HepG2 (cell line): ENCODE results near the gene OPRL1. TPM values are rescaled to one million over a fixed set of nuclear protein-coding genes. Genes with fewer than 3 reads are reported as not detected.

ENCODE experiments used
- ATAD3A ChIP-seq: sonication (generic); formaldehyde crosslinking; IDR thresholded peaks from 2 replicates; pipeline ENCODE4 v1.4.0; 2020; ENCODE audit warnings: missing genetic modification reagents
- DNMT3B ChIP-seq: conservative IDR thresholded peaks from 2 replicates; pipeline ENCODE4 v1.6.1; 2016; ENCODE audit warnings: missing biosample characterization, control low read depth
- EHMT2 ChIP-seq: fragments of 200-600 bp; sonication (generic); IDR thresholded peaks from 2 replicates; pipeline ENCODE4 v1.7.0; 2017; ENCODE audit warnings: antibody characterized with exemption, low read depth, low read length, borderline replicate concordance
- FOSL2 ChIP-seq: sonication (generic); formaldehyde crosslinking; IDR thresholded peaks from 2 replicates; pipeline ENCODE4 v1.4.0; 2020; ENCODE audit warnings: missing genetic modification reagents
- GPN1 ChIP-seq: sonication (generic); formaldehyde crosslinking; IDR thresholded peaks from 2 replicates; pipeline ENCODE4 v1.5.1; 2020; ENCODE audit warnings: missing genetic modification reagents, borderline replicate concordance
- HNF4A ChIP-seq: sonication (generic); formaldehyde crosslinking; IDR thresholded peaks from 2 replicates; pipeline ENCODE4 v1.4.0; 2020; ENCODE audit warnings: missing genetic modification reagents
- KLF6 ChIP-seq: IDR thresholded peaks from 2 replicates; pipeline ENCODE4 v1.8.0; 2016; ENCODE audit warnings: missing biosample characterization, missing genetic modification reagents
- MYC ChIP-seq: sonication (generic); formaldehyde crosslinking; IDR thresholded peaks from 2 replicates; pipeline ENCODE4 v1.9.0; 2021; ENCODE audit warnings: missing genetic modification reagents, borderline replicate concordance
- SPEN ChIP-seq: sonication (generic); formaldehyde crosslinking; IDR thresholded peaks from 2 replicates; pipeline ENCODE4 v1.5.1; 2020; ENCODE audit warnings: low read depth, mild to moderate bottlenecking, missing genetic modification reagents
- TARDBP ChIP-seq: sonication (generic); formaldehyde crosslinking; IDR thresholded peaks from 2 replicates; pipeline ENCODE4 v1.8.0; 2022; ENCODE audit warnings: mild to moderate bottlenecking, missing genetic modification reagents
- ZBTB42 ChIP-seq: sonication (generic); formaldehyde crosslinking; IDR thresholded peaks from 2 replicates; pipeline ENCODE4 v1.5.0; 2020; ENCODE audit warnings: mild to moderate bottlenecking, missing genetic modification reagents
- ZMYM2 ChIP-seq: sonication (generic); formaldehyde crosslinking; IDR thresholded peaks from 2 replicates; pipeline ENCODE4 v1.8.0; 2022; ENCODE audit warnings: mild to moderate bottlenecking, missing genetic modification reagents
- ZNF256 ChIP-seq: sonication (generic); formaldehyde crosslinking; conservative IDR thresholded peaks from 2 replicates; pipeline ENCODE4 v1.4.0; 2020; ENCODE audit warnings: missing genetic modification reagents
- ZNF326 ChIP-seq: sonication (generic); formaldehyde crosslinking; IDR thresholded peaks from 2 replicates; pipeline ENCODE4 v1.4.0; 2020; ENCODE audit warnings: missing genetic modification reagents, borderline replicate concordance
- ZNF34 ChIP-seq: sonication (generic); formaldehyde crosslinking; IDR thresholded peaks from 2 replicates; pipeline ENCODE4 v1.4.0; 2020; ENCODE audit warnings: mild to moderate bottlenecking, missing genetic modification reagents, borderline replicate concordance
- ZNF549 ChIP-seq: sonication (generic); formaldehyde crosslinking; IDR thresholded peaks from 2 replicates; pipeline ENCODE4 v1.5.0; 2020; ENCODE audit warnings: missing genetic modification reagents
- ZNF562 ChIP-seq: sonication (generic); formaldehyde crosslinking; IDR thresholded peaks from 2 replicates; pipeline ENCODE4 v1.8.0; 2022; ENCODE audit warnings: missing genetic modification reagents, borderline replicate concordance
- ZNF576 ChIP-seq: sonication (generic); formaldehyde crosslinking; IDR thresholded peaks from 2 replicates; pipeline ENCODE4 v1.4.0; 2020; ENCODE audit warnings: mild to moderate bottlenecking, missing genetic modification reagents
- ZNF609 ChIP-seq: sonication (generic); formaldehyde crosslinking; IDR thresholded peaks from 2 replicates; pipeline ENCODE4 v1.4.0; 2020; ENCODE audit warnings: mild to moderate bottlenecking, missing genetic modification reagents, borderline replicate concordance
- ZNF761 ChIP-seq: sonication (generic); formaldehyde crosslinking; conservative IDR thresholded peaks from 2 replicates; pipeline ENCODE4 v1.4.0; 2020; ENCODE audit warnings: mild to moderate bottlenecking, missing genetic modification reagents
- ZNF878 ChIP-seq: sonication (generic); formaldehyde crosslinking; IDR thresholded peaks from 2 replicates; pipeline ENCODE4 v1.8.1; 2023; ENCODE audit warnings: mild to moderate bottlenecking, missing genetic modification reagents, moderate library complexity
- polyA plus RNA-seq, 8 experiments: library from polyadenylated mRNA; depleted of rRNA in 3 of 8; stranded (reverse) in 7 of 8; unstranded in 1 of 8; fragments of >200 nt; fragmentation: Illumina TruSeq in 4 of 8; extraction: Trizol in 4 of 8; gene quantifications; 2 replicates each; pipeline versions ENCODE4 v1.2.1 to v1.2.3, GENCODE V29; 2011 to 2016; ENCODE audit warnings: low read depth in 4 of 8, missing spikeins in 1 of 8, mixed read lengths in 1 of 8; ENCODE audit not compliant: insufficient read depth in 1 of 8
- total RNA-seq, 5 experiments: library from RNA; depleted of rRNA; stranded (reverse); fragments of >200 nt; fragmentation: Illumina TruSeq; extraction: Trizol; gene quantifications; 2 replicates each; pipeline ENCODE4 v1.2.3, GENCODE V29; 2016; ENCODE audit warnings: low read depth in 1 of 5
- TF ChIP-seq, protein P1 (sequence below): sonication (generic); formaldehyde crosslinking; IDR thresholded peaks from 2 replicates; pipeline ENCODE4 v1.8.0; 2022; ENCODE audit warnings: mild to moderate bottlenecking, missing genetic modification reagents, moderate library complexity
- TF ChIP-seq, protein P2 (sequence below): fragments of 450-650 bp; IDR thresholded peaks from 2 replicates; pipeline ENCODE4 v1.6.1; 2017

Gene OPRL1
- total and polyA plus RNA-seq, 2 of the 13 experiments (the other 11 are each of a cell fraction or from before 2014, with no cell fraction given), result 0.35 to 0.71 TPM

DNA sequence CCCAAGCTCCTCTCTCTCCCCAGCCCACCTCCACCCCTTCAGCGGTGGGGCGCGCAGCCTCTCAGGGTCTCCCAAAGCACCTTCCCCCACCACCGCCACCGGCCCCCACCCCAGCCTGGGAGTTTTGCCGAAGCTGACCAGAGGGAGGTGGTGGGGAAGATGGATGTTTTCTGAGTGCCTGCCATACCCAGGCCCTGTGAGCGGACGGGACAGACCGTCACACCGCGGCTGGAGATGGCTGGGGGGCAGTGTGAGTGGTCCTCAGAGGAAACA, 38.2 kb upstream of the OPRL1 start (continued):
- TF ChIP-seq ZNF576, result no peak
- TF ChIP-seq ZNF609 (CRISPR knock-in tag), result no peak
- TF ChIP-seq ZNF761 (CRISPR knock-in tag), result 0 out of 2 replicates have a peak, but pooled peaks have one; percentile 54
- TF ChIP-seq ZNF34 (CRISPR knock-in tag), result no peak; the same call in 1 of the 2 replicates
- TF ChIP-seq ZNF878, result 0 out of 2 replicates have a peak, but pooled peaks have one; percentile 4
- no peak for TF ChIP-seq ZBTB42 (CRISPR knock-in tag)
- no peak for TF ChIP-seq EHMT2
- TF ChIP-seq DNMT3B (CRISPR knock-in tag), result no peak
- no peak for TF ChIP-seq ZNF256
- no peak; the same call in 1 of the 2 replicates for TF ChIP-seq ZNF326 (CRISPR knock-in tag)
- TF ChIP-seq ZMYM2 (CRISPR knock-in tag), result no peak
- no peak for TF ChIP-seq HNF4A
- TF ChIP-seq, protein P1, sequence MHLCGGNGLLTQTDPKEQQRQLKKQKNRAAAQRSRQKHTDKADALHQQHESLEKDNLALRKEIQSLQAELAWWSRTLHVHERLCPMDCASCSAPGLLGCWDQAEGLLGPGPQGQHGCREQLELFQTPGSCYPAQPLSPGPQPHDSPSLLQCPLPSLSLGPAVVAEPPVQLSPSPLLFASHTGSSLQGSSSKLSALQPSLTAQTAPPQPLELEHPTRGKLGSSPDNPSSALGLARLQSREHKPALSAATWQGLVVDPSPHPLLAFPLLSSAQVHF (CRISPR knock-in tag), result 0 out of 2 replicates have a peak, but pooled peaks have one; percentile 60
- no peak for TF ChIP-seq ZNF549 (CRISPR knock-in tag)
- no peak for TF ChIP-seq MYC (CRISPR knock-in tag)
- no peak for TF ChIP-seq FOSL2 (CRISPR knock-in tag)
- TF ChIP-seq TARDBP (CRISPR knock-in tag), result no peak
- 0 out of 2 replicates have a peak, but pooled peaks have one; percentile 6 for TF ChIP-seq KLF6 (CRISPR knock-in tag)
- no peak for TF ChIP-seq ZNF562
- 0 out of 2 replicates have a peak, but pooled peaks have one; percentile 24 for TF ChIP-seq ATAD3A (CRISPR knock-in tag)
- TF ChIP-seq, protein P2, sequence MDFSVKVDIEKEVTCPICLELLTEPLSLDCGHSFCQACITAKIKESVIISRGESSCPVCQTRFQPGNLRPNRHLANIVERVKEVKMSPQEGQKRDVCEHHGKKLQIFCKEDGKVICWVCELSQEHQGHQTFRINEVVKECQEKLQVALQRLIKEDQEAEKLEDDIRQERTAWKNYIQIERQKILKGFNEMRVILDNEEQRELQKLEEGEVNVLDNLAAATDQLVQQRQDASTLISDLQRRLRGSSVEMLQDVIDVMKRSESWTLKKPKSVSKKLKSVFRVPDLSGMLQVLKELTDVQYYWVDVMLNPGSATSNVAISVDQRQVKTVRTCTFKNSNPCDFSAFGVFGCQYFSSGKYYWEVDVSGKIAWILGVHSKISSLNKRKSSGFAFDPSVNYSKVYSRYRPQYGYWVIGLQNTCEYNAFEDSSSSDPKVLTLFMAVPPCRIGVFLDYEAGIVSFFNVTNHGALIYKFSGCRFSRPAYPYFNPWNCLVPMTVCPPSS, result no peak
- no peak for TF ChIP-seq SPEN
- no peak for TF ChIP-seq GPN1 (CRISPR knock-in tag)
